ENCODE measurements around the gene ITGB1.

DNA sequence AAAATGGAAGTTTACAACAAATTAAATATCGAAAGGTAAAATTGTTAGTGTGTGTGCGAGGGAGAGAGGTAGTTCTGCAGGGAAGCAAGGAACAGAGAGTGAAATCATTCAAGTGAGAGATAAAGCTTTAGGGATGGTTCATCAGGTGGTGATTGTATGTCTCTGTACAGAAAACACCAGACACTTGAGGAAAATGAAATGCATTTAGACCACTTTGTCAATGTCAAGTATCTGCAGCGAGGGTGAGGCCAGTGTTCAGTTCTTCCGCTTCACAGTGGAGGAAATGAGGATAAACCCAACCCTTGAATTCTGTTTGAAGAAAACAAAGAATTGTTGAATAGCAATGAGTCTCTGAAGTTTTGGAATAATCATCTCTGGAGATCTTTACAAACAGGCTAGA, 14.4 kb upstream of the ITGB1 start:
- TF ChIP-seq, protein P1, sequence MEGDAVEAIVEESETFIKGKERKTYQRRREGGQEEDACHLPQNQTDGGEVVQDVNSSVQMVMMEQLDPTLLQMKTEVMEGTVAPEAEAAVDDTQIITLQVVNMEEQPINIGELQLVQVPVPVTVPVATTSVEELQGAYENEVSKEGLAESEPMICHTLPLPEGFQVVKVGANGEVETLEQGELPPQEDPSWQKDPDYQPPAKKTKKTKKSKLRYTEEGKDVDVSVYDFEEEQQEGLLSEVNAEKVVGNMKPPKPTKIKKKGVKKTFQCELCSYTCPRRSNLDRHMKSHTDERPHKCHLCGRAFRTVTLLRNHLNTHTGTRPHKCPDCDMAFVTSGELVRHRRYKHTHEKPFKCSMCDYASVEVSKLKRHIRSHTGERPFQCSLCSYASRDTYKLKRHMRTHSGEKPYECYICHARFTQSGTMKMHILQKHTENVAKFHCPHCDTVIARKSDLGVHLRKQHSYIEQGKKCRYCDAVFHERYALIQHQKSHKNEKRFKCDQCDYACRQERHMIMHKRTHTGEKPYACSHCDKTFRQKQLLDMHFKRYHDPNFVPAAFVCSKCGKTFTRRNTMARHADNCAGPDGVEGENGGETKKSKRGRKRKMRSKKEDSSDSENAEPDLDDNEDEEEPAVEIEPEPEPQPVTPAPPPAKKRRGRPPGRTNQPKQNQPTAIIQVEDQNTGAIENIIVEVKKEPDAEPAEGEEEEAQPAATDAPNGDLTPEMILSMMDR (conservative IDR thresholded peaks at IDR 0.05), result no peak
- no peak for TF ChIP-seq EZH2 (IDR thresholded peaks at IDR 0.05; ENCODE audit: low read depth)
